ENCODE measurements around the gene IL34. TPM values are rescaled to one million over a fixed set of nuclear protein-coding genes. Genes with fewer than 3 reads are reported as not detected.
"Not testable (repeated sequence)": the region's sequence is repeated elsewhere in the genome, so short reads cannot be mapped to it uniquely, and the experiment has no call there.

Gene IL34
- total RNA-seq, 1 experiment from 2014 or later, result 0.35 TPM

GRCh38 chr16:70664325-70665112 lies 18.2 kb downstream of the IL34 start:
- peaks cover 3% of the 10 kb centered on the region for H3K9me3 Mint-ChIP-seq (ENCODE audit: low read depth, unreplicated experiment)
- no peak for TF ChIP-seq CTCF (IDR thresholded peaks at IDR 0.05; ENCODE audit: unreplicated experiment)
- intact Hi-C loops (cut with micrococcal nuclease; ENCODE audit: unreplicated experiment), result no loop called here
- H3K27me3 Mint-ChIP-seq (ENCODE audit: unreplicated experiment), result no peaks in the 10 kb centered on the region
- H3K4me3 Mint-ChIP-seq (ENCODE audit: low read depth, unreplicated experiment), result no peak overlapping the region
- BruUV-seq (replicated peaks), result no TSS peak
- peaks cover 23% of the 10 kb centered on the region for H3K36me3 Mint-ChIP-seq (ENCODE audit: insufficient read depth, unreplicated experiment)
- H3K27ac Mint-ChIP-seq (ENCODE audit: unreplicated experiment), result no peak overlapping the region
- CTCF ChIA-PET, result interaction anchor here (1.0 kb wide), 1 partner anchor 107 kb away, joined by 3 read pairs; no protein-coding TSS in a partner anchor
- H3K4me1 Mint-ChIP-seq (ENCODE audit: low read depth, unreplicated experiment), result no peaks in the 10 kb centered on the region
- DNase-seq, result no peak

- CTCF ChIA-PET, result interaction anchor here (1.0 kb wide), 1 partner anchor 106 kb away, joined by 3 read pairs; no protein-coding TSS in a partner anchor
- intact Hi-C loops (cut with micrococcal nuclease; ENCODE audit: unreplicated experiment), result no loop called here
- no peak for TF ChIP-seq CTCF (IDR thresholded peaks at IDR 0.05; ENCODE audit: unreplicated experiment)
- DNase-seq, result no peak
- H3K4me1 Mint-ChIP-seq (ENCODE audit: low read depth, unreplicated experiment), result no peaks in the 10 kb centered on the region
- peaks cover 3% of the 10 kb centered on the region for H3K9me3 Mint-ChIP-seq (ENCODE audit: low read depth, unreplicated experiment)
- no peak overlapping the region for H3K4me3 Mint-ChIP-seq (ENCODE audit: low read depth, unreplicated experiment)
- H3K27ac Mint-ChIP-seq (ENCODE audit: unreplicated experiment), result no peak overlapping the region
- peaks cover 23% of the 10 kb centered on the region for H3K36me3 Mint-ChIP-seq (ENCODE audit: insufficient read depth, unreplicated experiment)
- BruUV-seq (replicated peaks), result no TSS peak
- no peaks in the 10 kb centered on the region for H3K27me3 Mint-ChIP-seq (ENCODE audit: unreplicated experiment)
Observed at GRCh38 chr16:70665113-70665694, 18.8 kb downstream of the IL34 start.

- Mint-ChIP-seq H3K27ac (ENCODE audit: unreplicated experiment) (no peak overlapping the region), H3K36me3 (ENCODE audit: insufficient read depth, unreplicated experiment) (peaks cover 23% of the 10 kb centered on the region), H3K9me3 (ENCODE audit: low read depth, unreplicated experiment) (peaks cover 3% of the 10 kb centered on the region), H3K4me3 (ENCODE audit: low read depth, unreplicated experiment) (no peak overlapping the region), H3K27me3 (ENCODE audit: unreplicated experiment) (no peaks in the 10 kb centered on the region), H3K4me1 (ENCODE audit: low read depth, unreplicated experiment) (no peaks in the 10 kb centered on the region)
- CTCF ChIA-PET, result interaction anchor here (1.0 kb wide), 1 partner anchor 105 kb away, joined by 3 read pairs; no protein-coding TSS in a partner anchor
- BruUV-seq (replicated peaks), result no TSS peak
- intact Hi-C loops (cut with micrococcal nuclease; ENCODE audit: unreplicated experiment), result no loop called here
- no peak for TF ChIP-seq CTCF (IDR thresholded peaks at IDR 0.05; ENCODE audit: unreplicated experiment)
- DNase-seq, result no peak
Observed at GRCh38 chr16:70665806-70666735, 19.7 kb downstream of the IL34 start.

- no peaks in the 10 kb centered on the region for H3K27me3 Mint-ChIP-seq (ENCODE audit: unreplicated experiment)
- no peak overlapping the region for H3K4me3 Mint-ChIP-seq (ENCODE audit: low read depth, unreplicated experiment)
- no peak for TF ChIP-seq CTCF (IDR thresholded peaks at IDR 0.05; ENCODE audit: unreplicated experiment)
- CTCF ChIA-PET, result interaction anchor here (0.9 kb wide), 1 partner anchor 101 kb away, joined by 9 read pairs; no protein-coding TSS in a partner anchor
- no TSS peak for BruUV-seq (replicated peaks)
- no peaks in the 10 kb centered on the region for H3K4me1 Mint-ChIP-seq (ENCODE audit: low read depth, unreplicated experiment)
- peaks cover 27% of the 10 kb centered on the region for H3K36me3 Mint-ChIP-seq (ENCODE audit: insufficient read depth, unreplicated experiment)
- H3K9me3 Mint-ChIP-seq (ENCODE audit: low read depth, unreplicated experiment), result peaks cover 3% of the 10 kb centered on the region
- no peak overlapping the region for H3K27ac Mint-ChIP-seq (ENCODE audit: unreplicated experiment)
- intact Hi-C loops (cut with micrococcal nuclease; ENCODE audit: unreplicated experiment), result no loop called here
- DNase-seq, result no peak
Observed at GRCh38 chr16:70670175-70670574, 23.8 kb downstream of the IL34 start.

GRCh38 chr16:70670938-70671337 lies 24.6 kb downstream of the IL34 start:
- H3K4me3 Mint-ChIP-seq (ENCODE audit: low read depth, unreplicated experiment); DNase-seq; H3K9me3 Mint-ChIP-seq (ENCODE audit: low read depth, unreplicated experiment); BruUV-seq (replicated peaks); H3K27ac Mint-ChIP-seq (ENCODE audit: unreplicated experiment); H3K4me1 Mint-ChIP-seq (ENCODE audit: low read depth, unreplicated experiment); H3K27me3 Mint-ChIP-seq (ENCODE audit: unreplicated experiment); intact Hi-C loops (cut with micrococcal nuclease; ENCODE audit: unreplicated experiment): not testable (repeated sequence)
- H3K36me3 Mint-ChIP-seq (ENCODE audit: insufficient read depth, unreplicated experiment), result peaks cover 26% of the 10 kb centered on the region
- CTCF ChIA-PET, result interaction anchor here (0.9 to 1.9 kb wide), 2 partner anchors 16 to 100 kb away, joined by 9 to 10 read pairs; no protein-coding TSS in a partner anchor
